GM12878 (cell line): Measurements from ENCODE around the gene SNAPC4. TPM values are rescaled to one million over a fixed set of nuclear protein-coding genes. Genes with fewer than 3 reads are reported as not detected.

Experiments
- ATF3 ChIP-seq: IDR thresholded peaks from 2 replicates; pipeline ENCODE4 v1.6.1; 2011; ENCODE audit warnings: low read depth, mild to moderate bottlenecking, low read length, moderate library complexity, borderline replicate concordance; ENCODE audit errors: extremely low read depth
- CHD2 ChIP-seq: IDR thresholded peaks from 2 replicates; pipeline ENCODE4 v1.6.1; 2011; ENCODE audit warnings: low read depth, low read length, improper control_type of control experiment, borderline replicate concordance
- CREB1 ChIP-seq: IDR thresholded peaks from 2 replicates; pipeline ENCODE4 v1.6.1; 2012; ENCODE audit warnings: low read depth, mild to moderate bottlenecking, inconsistent platforms
- DPF2 ChIP-seq: fragments of 450-650 bp; IDR thresholded peaks from 2 replicates; pipeline ENCODE4 v1.6.1; 2017; ENCODE audit warnings: mild to moderate bottlenecking
- E4F1 ChIP-seq: fragments of 450-650 bp; IDR thresholded peaks from 2 replicates; pipeline ENCODE4 v1.6.1; 2018; ENCODE audit warnings: borderline replicate concordance, mild to moderate bottlenecking; ENCODE audit not compliant: partially characterized antibody
- GATAD2B ChIP-seq: fragments of 450-650 bp; conservative IDR thresholded peaks from 2 replicates; pipeline ENCODE4 v1.6.1; 2017; ENCODE audit warnings: low read depth, mild to moderate bottlenecking, moderate library complexity
- HDAC2 ChIP-seq: fragments of 200-600 bp; sonication (generic); IDR thresholded peaks from 2 replicates; pipeline ENCODE4 v1.6.1; 2017
- HDAC6 ChIP-seq: fragments of 200-600 bp; sonication (generic); IDR thresholded peaks from one replicate; pipeline ENCODE4 v1.8.0; 2017; ENCODE audit warnings: antibody characterized with exemption; ENCODE audit not compliant: unreplicated experiment
- HSF1 ChIP-seq: fragments of 150-350 bp; IDR thresholded peaks from 2 replicates; pipeline ENCODE4 v1.6.1; 2014; ENCODE audit warnings: mild to moderate bottlenecking, low read depth, low read length
- KDM1A ChIP-seq: fragments of 200-600 bp; sonication (generic); IDR thresholded peaks from 2 replicates; pipeline ENCODE4 v1.6.1; 2016; ENCODE audit warnings: borderline replicate concordance
- KLF5 ChIP-seq: fragments of 450-650 bp; IDR thresholded peaks from 2 replicates; pipeline ENCODE4 v1.6.1; 2014; ENCODE audit warnings: mild to moderate bottlenecking; ENCODE audit not compliant: partially characterized antibody
- MLLT1 ChIP-seq: fragments of 450-650 bp; IDR thresholded peaks from 2 replicates; pipeline ENCODE4 v1.6.1; 2016; ENCODE audit warnings: mild to moderate bottlenecking
- MXI1 ChIP-seq: fragments of 150-350 bp; IDR thresholded peaks from 2 replicates; pipeline ENCODE4 v1.6.1; 2011; ENCODE audit warnings: low read depth, mild to moderate bottlenecking, inconsistent platforms, low read length, improper control_type of control experiment
- PAX5 ChIP-seq: IDR thresholded peaks from 2 replicates; pipeline ENCODE4 v1.6.1; 2011; ENCODE audit warnings: low read depth, low read length, borderline replicate concordance
- POLR2A ChIP-seq: IDR thresholded peaks from 2 replicates; pipeline ENCODE4 v1.6.1; 2011; ENCODE audit warnings: low read depth, mild to moderate bottlenecking, low read length
- POLR2AphosphoS5 ChIP-seq: IDR thresholded peaks from 2 replicates; pipeline ENCODE4 v1.6.1; 2011; ENCODE audit warnings: mild to moderate bottlenecking, low read length, inconsistent platforms
- RAD21 ChIP-seq: IDR thresholded peaks from 2 replicates; pipeline ENCODE4 v1.6.1; 2011; ENCODE audit warnings: mild to moderate bottlenecking, low read depth, low read length, moderate library complexity; ENCODE audit not compliant: insufficient read depth
- RAD51 ChIP-seq: fragments of 450-650 bp; IDR thresholded peaks from 2 replicates; pipeline ENCODE4 v1.6.1; 2016; ENCODE audit warnings: moderate library complexity, mild to moderate bottlenecking, inconsistent platforms
- RCOR1 ChIP-seq: conservative IDR thresholded peaks from 2 replicates; pipeline ENCODE4 v1.6.1; 2012; ENCODE audit warnings: low read depth, low read length, improper control_type of control experiment
- RELA ChIP-seq: fragments of 450-650 bp; IDR thresholded peaks from 2 replicates; pipeline ENCODE4 v1.8.0; 2014; ENCODE audit warnings: borderline replicate concordance; ENCODE audit not compliant: partially characterized antibody
- SIN3A ChIP-seq: IDR thresholded peaks from 2 replicates; pipeline ENCODE4 v1.6.1; 2012; ENCODE audit warnings: low read depth, low read length, improper control_type of control experiment
- SMC3 ChIP-seq: IDR thresholded peaks from 2 replicates; pipeline ENCODE4 v1.6.1; 2011; ENCODE audit warnings: low read length, improper control_type of control experiment, borderline replicate concordance
- STAT1 ChIP-seq: fragments of 450-650 bp; conservative IDR thresholded peaks from 2 replicates; pipeline ENCODE4 v1.6.1; 2014; ENCODE audit warnings: antibody characterized with exemption, mild to moderate bottlenecking
- SUZ12 ChIP-seq: fragments of 200-600 bp; sonication (generic); IDR thresholded peaks from one replicate; pipeline ENCODE4 v1.6.1; 2018; ENCODE audit warnings: antibody characterized with exemption, mild to moderate bottlenecking; ENCODE audit not compliant: unreplicated experiment
- TCF7 ChIP-seq: IDR thresholded peaks from 2 replicates; pipeline ENCODE4 v1.6.1; 2014; ENCODE audit warnings: antibody characterized with exemption, borderline replicate concordance
- ZNF384 ChIP-seq: IDR thresholded peaks from 2 replicates; pipeline ENCODE4 v1.6.1; 2012; ENCODE audit warnings: low read depth, mild to moderate bottlenecking, low read length, improper control_type of control experiment, borderline replicate concordance
- polyA plus RNA-seq, 11 experiments: library from polyadenylated mRNA; depleted of rRNA in 4 of 11; unstranded in 6 of 11; stranded (reverse) in 5 of 11; fragments of >200 nt; fragmentation: Nextera tagmentation in 4 of 11; fragmentation: Illumina TruSeq in 1 of 11; extraction: Ambion mirVana in 4 of 11; extraction: Trizol in 1 of 11; gene quantifications; 1 replicate in 1 of 11; 2 replicates in 10 of 11; pipeline versions ENCODE4 v1.2.1 to v1.2.3, GENCODE V29; 2011 to 2016; ENCODE audit warnings: inconsistent platforms in 2 of 11, missing spikeins in 2 of 11, low read depth in 1 of 11
- total RNA-seq, 4 experiments: library from RNA; depleted of rRNA in 3 of 4; stranded (reverse); fragments of >200 nt in 3 of 4; fragmentation: Illumina TruSeq in 1 of 4; extraction: Trizol in 1 of 4; gene quantifications; 2 replicates each; pipeline versions ENCODE4 v1.2.1 to v1.2.3, GENCODE V29; 2013 to 2021

SNAPC4 gene
- total and polyA plus RNA-seq, 10 of the 15 experiments (the other 5 are each of a cell fraction or from before 2014, with no cell fraction given): 0.42 to 19.8 (median 7.0) TPM

- TF ChIP-seq MLLT1 (0 out of 2 replicates have a peak, but pooled peaks have one; percentile 43), MXI1 (peak; percentile 93), CREB1 (peak; percentile 72; the same call in 1 of the 2 replicates), RELA (peak; percentile 52), SIN3A (0 out of 2 replicates have a peak, but pooled peaks have one; percentile 63), PAX5 (no peak), CHD2 (0 out of 2 replicates have a peak, but pooled peaks have one; percentile 46), KLF5 (peak; percentile 85), RAD51 (no peak), POLR2A (peak; percentile 93), SMC3 (peak; percentile 55; the same call in 1 of the 2 replicates), HDAC6 (no peak), GATAD2B (peak; percentile 82; the same call in 1 of the 2 replicates), ZNF384 (no peak), E4F1 (no peak), KDM1A (no peak), POLR2AphosphoS5 (peak; percentile 79), HSF1 (no peak), SUZ12 (no peak), HDAC2 (no peak), STAT1 (peak; percentile 76), DPF2 (peak; percentile 86; the same call in 1 of the 2 replicates), ATF3 (peak; percentile 52; the same call in 1 of the 2 replicates), TCF7 (no peak), RCOR1 (peak; percentile 71; the same call in 1 of the 2 replicates), RAD21 (peak; percentile 62)
Observed at GRCh38 chr9:136400038-136400834, at the start of gene SNAPC4 (continued).
